HFFc6 (cell line): ENCODE data around the gene ZBTB5. TPM values are rescaled to one million over a fixed set of nuclear protein-coding genes. Genes with fewer than 3 reads are reported as not detected.

Source experiments
- DNase-seq: peaks from one replicate; pipeline ENCODE4 v3.0.0-alpha.2; 2018
- H3K27ac Mint-ChIP-seq: 2 replicates; pipeline ENCODE4 v1.8.0; 2020; ENCODE audit warnings: mild to moderate bottlenecking, mixed read lengths
- H3K27me3 Mint-ChIP-seq: 2 replicates; pipeline ENCODE4 v1.8.0; 2021; ENCODE audit warnings: mild to moderate bottlenecking, moderate library complexity, mixed read lengths; ENCODE audit not compliant: insufficient read depth
- H3K36me3 Mint-ChIP-seq: 2 replicates; pipeline ENCODE4 v1.8.0; 2021; ENCODE audit warnings: low read depth, mixed read lengths
- H3K4me1 Mint-ChIP-seq: 2 replicates; pipeline ENCODE4 v1.8.0; 2020; ENCODE audit warnings: low read depth, mixed read lengths
- H3K4me3 Mint-ChIP-seq: 2 replicates; pipeline ENCODE4 v1.8.0; 2020; ENCODE audit warnings: mild to moderate bottlenecking, moderate library complexity, mixed read lengths
- H3K9me3 Mint-ChIP-seq: 2 replicates; pipeline ENCODE4 v1.8.0; 2020; ENCODE audit warnings: mild to moderate bottlenecking, mixed read lengths
- total RNA-seq, 6 experiments: library from RNA; stranded (reverse); fragmentation: NEBNext Ultra II Directional; extraction: Animal tissue kit (Norgen Biotek cat#: 25700); gene quantifications; 2 replicates in 1 of 6; 3 replicates in 5 of 6; pipeline ENCODE4 v1.2.3, GENCODE V29; 2021
- TF ChIP-seq, protein P1 (sequence below): fragments of 200-600 bp; sonication (generic); IDR thresholded peaks from 2 replicates; pipeline ENCODE4 v1.5.0; 2021; ENCODE audit warnings: antibody characterized with exemption, mild to moderate bottlenecking

Gene ZBTB5
- total RNA-seq, 6 experiments from 2014 or later, result 4.6 to 5.9 (median 5.3) TPM

DNA sequence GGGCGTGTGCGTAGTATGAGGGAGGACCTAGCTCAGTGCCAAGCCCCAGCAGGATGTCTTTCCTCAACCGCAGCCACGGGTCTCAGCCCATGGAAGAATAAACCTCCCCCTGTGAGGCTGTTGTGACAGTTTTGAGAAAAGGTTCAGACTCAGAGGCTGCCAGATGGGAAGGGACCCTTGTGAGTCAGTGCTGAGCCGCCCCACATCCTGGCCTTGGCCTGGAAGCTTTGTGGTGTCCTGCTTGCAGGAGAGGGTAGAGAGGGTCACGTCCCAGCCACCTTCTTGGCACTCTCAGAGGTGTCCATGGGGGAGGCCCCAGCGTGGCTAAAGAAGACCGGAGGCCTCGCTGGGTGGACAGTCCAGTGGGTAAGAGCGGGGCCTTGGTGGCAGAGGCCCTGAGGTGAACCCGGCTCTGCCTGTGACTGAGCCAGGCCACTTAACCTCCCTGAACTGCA lies 39.9 kb downstream of the ZBTB5 start:
- Mint-ChIP-seq H3K9me3 (no peaks in the 10 kb centered on the region), H3K27me3 (no peaks in the 10 kb centered on the region), H3K36me3 (peaks cover 7% of the 10 kb centered on the region; the same call in 1 of the 2 replicates), H3K4me1 (peaks cover 16% of the 10 kb centered on the region), H3K4me3 (no peak overlapping the region), H3K27ac (no peak overlapping the region)
- TF ChIP-seq, protein P1, sequence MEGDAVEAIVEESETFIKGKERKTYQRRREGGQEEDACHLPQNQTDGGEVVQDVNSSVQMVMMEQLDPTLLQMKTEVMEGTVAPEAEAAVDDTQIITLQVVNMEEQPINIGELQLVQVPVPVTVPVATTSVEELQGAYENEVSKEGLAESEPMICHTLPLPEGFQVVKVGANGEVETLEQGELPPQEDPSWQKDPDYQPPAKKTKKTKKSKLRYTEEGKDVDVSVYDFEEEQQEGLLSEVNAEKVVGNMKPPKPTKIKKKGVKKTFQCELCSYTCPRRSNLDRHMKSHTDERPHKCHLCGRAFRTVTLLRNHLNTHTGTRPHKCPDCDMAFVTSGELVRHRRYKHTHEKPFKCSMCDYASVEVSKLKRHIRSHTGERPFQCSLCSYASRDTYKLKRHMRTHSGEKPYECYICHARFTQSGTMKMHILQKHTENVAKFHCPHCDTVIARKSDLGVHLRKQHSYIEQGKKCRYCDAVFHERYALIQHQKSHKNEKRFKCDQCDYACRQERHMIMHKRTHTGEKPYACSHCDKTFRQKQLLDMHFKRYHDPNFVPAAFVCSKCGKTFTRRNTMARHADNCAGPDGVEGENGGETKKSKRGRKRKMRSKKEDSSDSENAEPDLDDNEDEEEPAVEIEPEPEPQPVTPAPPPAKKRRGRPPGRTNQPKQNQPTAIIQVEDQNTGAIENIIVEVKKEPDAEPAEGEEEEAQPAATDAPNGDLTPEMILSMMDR, result no peak
- DNase-seq, result no peak

DNA sequence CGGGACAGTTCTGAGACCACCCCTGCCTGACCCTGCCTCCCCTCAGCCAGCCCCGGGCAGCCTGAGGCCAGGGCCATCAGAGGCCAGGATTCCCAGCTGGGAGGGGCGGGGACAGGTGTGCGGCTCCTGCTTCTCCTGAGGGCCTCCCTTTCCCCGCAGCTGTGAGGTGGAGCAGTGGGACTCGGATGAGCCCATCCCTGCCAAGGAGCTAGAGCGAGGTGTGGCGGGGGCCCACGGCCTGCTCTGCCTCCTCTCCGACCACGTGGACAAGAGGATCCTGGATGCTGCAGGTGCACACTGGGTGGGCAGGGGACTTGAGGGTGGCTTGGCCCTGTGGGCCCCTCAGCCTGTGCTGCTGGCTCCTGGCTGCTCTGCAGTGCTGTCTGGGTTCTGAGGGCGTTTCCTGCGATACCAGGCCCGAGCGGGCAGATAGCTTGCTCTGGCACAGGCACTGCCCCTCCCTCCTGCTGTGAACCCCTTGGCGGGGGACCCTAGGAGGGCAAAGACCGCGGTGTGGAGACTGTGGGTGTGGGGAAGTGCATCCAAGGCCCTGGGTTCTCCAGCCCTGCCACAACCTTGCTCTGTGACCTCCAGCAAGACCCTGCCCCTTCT lies 40.5 kb downstream of the ZBTB5 start:
- H3K27me3 Mint-ChIP-seq, result no peaks in the 10 kb centered on the region
- H3K36me3 Mint-ChIP-seq, result peaks cover 7% of the 10 kb centered on the region; the same call in 1 of the 2 replicates
- no peak for DNase-seq
- TF ChIP-seq, protein P1, result no peak
- H3K27ac Mint-ChIP-seq, result no peak overlapping the region
- peaks cover 16% of the 10 kb centered on the region for H3K4me1 Mint-ChIP-seq
- H3K4me3 Mint-ChIP-seq, result no peak overlapping the region
- no peaks in the 10 kb centered on the region for H3K9me3 Mint-ChIP-seq

DNA sequence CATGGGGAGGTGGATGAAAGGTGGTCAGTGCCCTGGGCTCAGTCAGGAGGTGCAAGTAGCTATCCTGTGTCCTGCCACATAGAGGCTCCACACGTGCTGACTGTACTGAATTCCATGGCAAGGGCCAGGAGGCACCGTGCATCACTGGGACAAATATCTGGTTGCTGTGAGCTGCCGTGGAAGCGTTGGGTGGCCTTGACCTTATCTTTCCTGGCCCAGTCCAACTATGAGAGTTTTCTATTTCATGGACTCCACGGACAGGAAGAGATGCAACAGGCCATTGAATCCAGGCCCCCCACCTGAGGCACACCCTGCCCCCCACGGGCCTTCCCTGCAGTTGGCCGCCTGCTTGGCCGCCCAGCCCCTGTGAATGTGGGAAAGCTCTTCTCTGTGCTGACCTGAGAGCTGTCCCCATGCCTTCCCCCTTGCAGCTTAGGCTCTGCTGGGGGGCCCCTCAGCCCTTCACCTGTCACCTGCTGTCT lies 41.0 kb downstream of the ZBTB5 start:
- peaks cover 16% of the 10 kb centered on the region for H3K4me1 Mint-ChIP-seq
- H3K9me3 Mint-ChIP-seq, result no peaks in the 10 kb centered on the region
- DNase-seq, result no peak
- H3K4me3 Mint-ChIP-seq, result peak overlapping the region; percentile 92
- H3K36me3 Mint-ChIP-seq, result peaks cover 7% of the 10 kb centered on the region; the same call in 1 of the 2 replicates
- no peaks in the 10 kb centered on the region for H3K27me3 Mint-ChIP-seq
- TF ChIP-seq, protein P1, result no peak
- H3K27ac Mint-ChIP-seq, result no peak overlapping the region

DNA sequence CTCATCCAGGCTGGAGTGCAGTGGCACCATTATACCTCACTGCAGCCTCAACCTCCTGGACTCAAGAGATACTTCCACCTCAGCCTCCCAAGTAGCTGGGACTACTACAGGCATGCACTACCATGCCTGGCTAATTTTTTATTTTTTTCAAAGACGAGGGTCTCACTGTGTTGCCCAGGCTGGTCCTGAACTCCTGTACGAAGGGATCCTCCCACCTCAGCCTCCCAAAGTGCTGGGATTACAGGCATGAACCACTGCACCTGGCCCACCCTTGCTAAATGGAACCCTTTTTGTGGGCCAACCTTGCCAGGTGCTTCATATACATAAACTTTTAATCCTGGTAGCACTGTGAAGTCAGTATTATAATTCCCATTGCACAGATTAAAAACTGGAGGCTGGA lies 41.7 kb downstream of the ZBTB5 start:
- no peak for DNase-seq
- Mint-ChIP-seq H3K27ac (peak overlapping the region; percentile 91), H3K27me3 (no peaks in the 10 kb centered on the region), H3K9me3 (no peaks in the 10 kb centered on the region), H3K36me3 (peaks cover 7% of the 10 kb centered on the region; the same call in 1 of the 2 replicates), H3K4me1 (peaks cover 16% of the 10 kb centered on the region), H3K4me3 (peak overlapping the region; percentile 92)
- TF ChIP-seq, protein P1, result no peak

DNA sequence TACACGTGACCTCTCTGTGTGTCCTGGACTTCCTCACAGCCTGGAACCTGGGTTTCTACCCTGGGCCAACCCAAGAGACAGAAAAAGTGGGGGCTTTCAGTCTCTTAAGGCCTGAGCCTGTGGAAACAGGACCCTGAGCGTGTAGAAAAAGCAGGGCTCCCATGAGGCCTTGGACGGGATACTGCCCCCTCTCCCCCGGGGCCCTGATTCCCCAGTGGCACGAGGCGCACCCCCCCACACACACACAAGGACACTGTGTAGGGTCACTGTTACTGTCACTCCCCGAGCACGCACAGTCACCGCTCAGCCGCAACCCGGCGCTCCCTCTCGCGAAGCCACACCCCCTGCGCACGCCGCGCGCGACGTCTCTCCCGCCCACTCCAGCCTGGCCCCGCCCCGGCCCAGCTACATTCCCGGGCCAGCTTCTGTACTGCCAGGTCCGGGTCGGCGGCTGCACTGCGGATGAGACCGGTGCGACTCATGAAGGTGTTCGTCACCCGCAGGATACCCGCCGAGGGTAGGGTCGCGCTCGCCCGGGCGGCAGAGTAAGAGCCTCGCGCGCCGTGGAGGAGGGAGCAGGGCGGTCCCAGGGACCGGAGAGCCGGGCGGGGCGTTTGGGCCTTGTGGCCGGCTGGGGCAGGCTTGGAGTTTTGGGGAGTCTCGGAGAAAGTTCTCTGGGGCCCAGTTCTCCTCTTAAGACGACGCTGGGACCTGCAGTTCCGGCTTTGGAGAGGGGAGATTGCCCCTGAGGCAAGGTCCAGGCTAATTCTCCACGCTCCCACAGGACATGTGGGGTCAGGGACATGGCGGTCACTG lies 42.8 kb downstream of the ZBTB5 start, which contains the start of gene GRHPR:
Gene GRHPR, plus strand, starts transcription at position 408 of the 816 bp plus-strand sequence. Its CDS starts 55 bp downstream, at position 463.
- Mint-ChIP-seq H3K9me3 (no peaks in the 10 kb centered on the region), H3K4me1 (peaks cover 16% of the 10 kb centered on the region), H3K36me3 (peaks cover 7% of the 10 kb centered on the region; the same call in 1 of the 2 replicates), H3K27me3 (no peaks in the 10 kb centered on the region), H3K27ac (peak within 1 kb of the TSS; percentile 91), H3K4me3 (peak within 1 kb of the TSS; percentile 92)
- TF ChIP-seq, protein P1, result no peak
- peak; percentile 71 for DNase-seq
